Omental fat pad (tissue), 4 donors: Measurements from ENCODE around the gene GCNT3. TPM values are rescaled to one million over a fixed set of nuclear protein-coding genes. Genes with fewer than 3 reads are reported as not detected.

Source experiments
- ATAC-seq: fragments of 150-250 bp; one replicate; pipeline ENCODE4 v1.9.1; 2016; ENCODE audit warnings: mild to moderate bottlenecking, moderate library complexity; ENCODE audit not compliant: low FRiP score
- DNase-seq: peaks from one replicate; pipeline ENCODE4 v3.0.0-alpha.2; 2019; ENCODE audit warnings: low spot score
- CTCF ChIP-seq, 3 donors: fragments of 450-650 bp; IDR thresholded peaks; one replicate each; pipeline ENCODE4 v1.5.1; 2016 to 2017; ENCODE audit warnings: antibody characterized with exemption in 3 of 3, mild to moderate bottlenecking in 3 of 3, moderate library complexity in 2 of 3
- small RNA-seq: library from RNA; depleted of rRNA; stranded (forward); fragments of <200 nt; gene quantifications from one replicate; pipeline ENCODE3, GENCODE V24; 2016
- total RNA-seq, 4 donors: library from RNA; depleted of rRNA; stranded (reverse); fragments of >200 nt; gene quantifications; one replicate each; pipeline ENCODE4 v1.1.0, GENCODE V29; 2016

GCNT3 gene
- total RNA-seq, 4 donors from 2014 or later: not detected

- TF ChIP-seq CTCF (IDR thresholded peaks at IDR 0.05): no peak
- DNase-seq: no peak
- ATAC-seq: no peak
These were observed 46.1 kb downstream of the GCNT3 start for GRCh38 chr15:59657635-59658125.

GRCh38 chr15:59659366-59659765 lies 47.8 kb downstream of the GCNT3 start:
- no peak for DNase-seq
- no peak for TF ChIP-seq CTCF (IDR thresholded peaks at IDR 0.05)
- no peak for ATAC-seq

- TF ChIP-seq CTCF (IDR thresholded peaks at IDR 0.05): no peak
- DNase-seq (no peak), ATAC-seq (no peak)
These were observed 50.7 kb downstream of the GCNT3 start for GRCh38 chr15:59662260-59662659.

- no peak for DNase-seq
- TF ChIP-seq CTCF (IDR thresholded peaks at IDR 0.05): no peak
- ATAC-seq: no peak
These were observed 57.0 kb downstream of the GCNT3 start for GRCh38 chr15:59668556-59668955.

Small RNAs within 50 kb of the gene (small RNA-seq; reads per million reads assigned to genes)
- not detected for gene RNA5SP396

Other genes with a start within 250 kb of the GCNT3 start
- gene MYO1E, start 238.9 kb upstream of the GCNT3 start, total RNA-seq: 100 to 1,000 TPM in 1 of 4 donors, 10 to 100 TPM in 3; 35.7 to 193 (median 68.0) TPM
- gene FAM81A, start 173.6 kb upstream of the GCNT3 start, total RNA-seq: under 1 TPM in 3 of 4 donors, not detected in 1; 0.38 to 0.93 (median 0.72) TPM
- 10 to 100 TPM; 22.4 to 38.6 (median 28.7) TPM for gene GTF2A2, start 45.7 kb downstream of the GCNT3 start, total RNA-seq
- 100 to 1,000 TPM; 102 to 162 (median 132) TPM for gene BNIP2, start 77.5 kb downstream of the GCNT3 start, total RNA-seq